Parathyroid adenoma (tissue), 2 donors: ENCODE data around the gene TRPT1.

Experiments used
- H2AFZ ChIP-seq: fragments of 300-600 bp; sonication (generic); one replicate; pipeline ENCODE4 v1.7.0; 2017; ENCODE audit warnings: antibody characterized with exemption, mild to moderate bottlenecking
- H3K27ac ChIP-seq: fragments of 300-600 bp; sonication (generic); one replicate; pipeline ENCODE4 v1.7.0; 2017
- H3K27me3 ChIP-seq: fragments of 300-600 bp; sonication (generic); one replicate; pipeline ENCODE4 v1.7.0; 2017; ENCODE audit warnings: low read length; ENCODE audit not compliant: control insufficient read depth, insufficient read depth
- H3K36me3 ChIP-seq: fragments of 300-600 bp; sonication (generic); one replicate; pipeline ENCODE4 v1.7.0; 2017; ENCODE audit warnings: low read length; ENCODE audit not compliant: control insufficient read depth, insufficient read depth
- H3K4me1 ChIP-seq: fragments of 300-600 bp; sonication (generic); one replicate; pipeline ENCODE4 v1.7.0; 2017; ENCODE audit warnings: control low read depth
- H3K4me2 ChIP-seq: fragments of 300-600 bp; sonication (generic); one replicate; pipeline ENCODE4 v1.7.0; 2017; ENCODE audit warnings: low read length
- H3K4me3 ChIP-seq: fragments of 300-600 bp; sonication (generic); one replicate; pipeline ENCODE4 v1.7.0; 2017; ENCODE audit warnings: low read depth, low read length
- H3K79me2 ChIP-seq: fragments of 300-600 bp; sonication (generic); one replicate; pipeline ENCODE4 v1.7.0; 2017; ENCODE audit warnings: control low read depth
- H3K9ac ChIP-seq: fragments of 300-600 bp; sonication (generic); one replicate; pipeline ENCODE4 v1.7.0; 2017; ENCODE audit warnings: mild to moderate bottlenecking
- H3K9me3 ChIP-seq: fragments of 300-600 bp; sonication (generic); one replicate; pipeline ENCODE4 v1.7.0; 2017; ENCODE audit warnings: low read length; ENCODE audit not compliant: control insufficient read depth
- CTCF ChIP-seq: fragments of 300-600 bp; sonication (generic); IDR thresholded peaks from one replicate; pipeline ENCODE4 v1.7.0; 2017; ENCODE audit warnings: antibody characterized with exemption, mild to moderate bottlenecking
- donor health status: primary hyperparathyroidism.

The TRPT1 gene

GRCh38 chr11:64225608-64226506 is at the start of gene TRPT1, which contains the start of gene NUDT22:
Gene TRPT1 (minus strand): TSS chr11:64226186. CDS start chr11:64225860, 326 bp downstream.
Gene NUDT22 (plus strand): TSS chr11:64226274. CDS start chr11:64226653, 379 bp downstream.
- Histone ChIP-seq H3K36me3 (no peaks in the 10 kb centered on the region), H2AFZ (peak within 1 kb of the TSS; percentile 84), H3K79me2 (no peaks in the 10 kb centered on the region), H3K27ac (peak within 1 kb of the TSS; percentile 67), H3K9ac (peak within 1 kb of the TSS; percentile 53), H3K4me2 (peak within 1 kb of the TSS; percentile 94), H3K27me3 (no peaks in the 10 kb centered on the region), H3K4me1 (peaks cover 7% of the 10 kb centered on the region), H3K4me3 (peak within 1 kb of the TSS; percentile 85), H3K9me3 (no peaks in the 10 kb centered on the region)
- TF ChIP-seq CTCF = no peak

GRCh38 chr11:64275031-64275800 is 49.2 kb upstream of the TRPT1 start:
- TF ChIP-seq CTCF = no peak
- H3K9ac ChIP-seq = no peak overlapping the region
- H3K4me2 ChIP-seq = no peak overlapping the region
- H2AFZ ChIP-seq = no peak overlapping the region
- no peaks in the 10 kb centered on the region for H3K4me1 ChIP-seq
- no peaks in the 10 kb centered on the region for H3K79me2 ChIP-seq
- no peak overlapping the region for H3K27ac ChIP-seq
- H3K9me3 ChIP-seq = no peaks in the 10 kb centered on the region
- H3K4me3 ChIP-seq = no peak overlapping the region
- H3K27me3 ChIP-seq = no peaks in the 10 kb centered on the region
- H3K36me3 ChIP-seq = no peaks in the 10 kb centered on the region

GRCh38 chr11:64269540-64270220 is 43.7 kb upstream of the TRPT1 start:
- Histone ChIP-seq H3K4me3 (peak overlapping the region; percentile 90), H3K79me2 (no peaks in the 10 kb centered on the region), H2AFZ (peak overlapping the region; percentile 73), H3K9ac (peak overlapping the region; percentile 42), H3K36me3 (no peaks in the 10 kb centered on the region), H3K4me2 (peak overlapping the region; percentile 93), H3K27ac (peak overlapping the region; percentile 97), H3K9me3 (no peaks in the 10 kb centered on the region), H3K27me3 (no peaks in the 10 kb centered on the region), H3K4me1 (peaks cover 10% of the 10 kb centered on the region)
- no peak for TF ChIP-seq CTCF

- H3K4me1 ChIP-seq = peaks cover 10% of the 10 kb centered on the region
- H3K4me3 ChIP-seq = peak overlapping the region; percentile 83
- H3K9ac ChIP-seq = peak overlapping the region; percentile 42
- no peaks in the 10 kb centered on the region for H3K36me3 ChIP-seq
- peak overlapping the region; percentile 97 for H3K27ac ChIP-seq
- H3K79me2 ChIP-seq = no peaks in the 10 kb centered on the region
- H3K27me3 ChIP-seq = no peaks in the 10 kb centered on the region
- TF ChIP-seq CTCF = no peak
- H3K9me3 ChIP-seq = no peaks in the 10 kb centered on the region
- peak overlapping the region; percentile 91 for H3K4me2 ChIP-seq
- peak overlapping the region; percentile 73 for H2AFZ ChIP-seq
These were observed 43.0 kb upstream of the TRPT1 start for GRCh38 chr11:64268893-64269539.
